CD4-positive, alpha-beta T cell treated with Interleukin-12 subunit alpha and Interleukin-12 subunit beta, for 1 hour (primary cell): ENCODE measurements around the gene MCCC2.
A peak's percentile ranks its signal among the peaks of the same experiment; 100 is the strongest.
"Not testable (repeated sequence)": the region's sequence is repeated elsewhere in the genome, so short reads cannot be mapped to it uniquely, and the experiment has no call there.

Experiments used
- DNase-seq: peaks from one replicate; pipeline ENCODE4 v3.0.0-alpha.2; 2020

Gene MCCC2

DNA sequence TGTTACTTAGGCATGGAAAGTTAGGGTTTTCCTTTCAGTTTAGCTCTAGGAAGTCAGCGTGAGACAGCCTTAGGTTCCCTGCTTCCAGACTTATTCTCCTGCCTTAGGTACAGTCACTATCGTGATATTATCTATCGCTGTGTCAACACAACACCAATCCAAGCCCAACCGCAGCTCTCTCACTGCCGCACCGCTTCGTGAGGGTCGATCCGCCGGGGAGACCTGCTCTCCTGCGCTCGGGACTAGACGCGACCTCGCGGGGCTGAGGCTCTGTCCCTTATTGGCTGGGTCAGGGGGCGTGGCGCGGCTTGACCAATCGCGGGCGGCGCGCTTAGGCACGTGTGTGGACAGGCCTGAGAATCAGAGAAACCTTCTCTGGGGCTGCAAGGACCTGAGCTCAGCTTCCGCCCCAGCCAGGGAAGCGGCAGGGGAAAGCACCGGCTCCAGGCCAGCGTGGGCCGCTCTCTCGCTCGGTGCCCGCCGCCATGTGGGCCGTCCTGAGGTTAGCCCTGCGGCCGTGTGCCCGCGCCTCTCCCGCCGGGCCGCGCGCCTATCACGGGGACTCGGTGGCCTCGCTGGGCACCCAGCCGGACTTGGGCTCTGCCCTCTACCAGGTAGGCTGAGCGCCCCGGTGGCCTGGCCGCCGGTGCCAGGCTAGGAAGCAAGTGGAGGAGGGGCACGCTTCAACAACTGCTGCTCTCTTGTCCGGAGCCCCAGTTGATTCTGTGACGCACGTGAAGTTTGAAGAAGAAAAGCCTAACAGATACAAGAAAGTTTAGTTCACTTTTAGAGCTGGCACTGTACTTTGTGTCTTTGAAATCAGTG lies at the start of gene MCCC2:
Gene MCCC2, plus strand, starts transcription at position 400 of the 825 bp plus-strand sequence. Its CDS starts 86 bp downstream, at position 486.
- peak; percentile 97 for DNase-seq

DNA sequence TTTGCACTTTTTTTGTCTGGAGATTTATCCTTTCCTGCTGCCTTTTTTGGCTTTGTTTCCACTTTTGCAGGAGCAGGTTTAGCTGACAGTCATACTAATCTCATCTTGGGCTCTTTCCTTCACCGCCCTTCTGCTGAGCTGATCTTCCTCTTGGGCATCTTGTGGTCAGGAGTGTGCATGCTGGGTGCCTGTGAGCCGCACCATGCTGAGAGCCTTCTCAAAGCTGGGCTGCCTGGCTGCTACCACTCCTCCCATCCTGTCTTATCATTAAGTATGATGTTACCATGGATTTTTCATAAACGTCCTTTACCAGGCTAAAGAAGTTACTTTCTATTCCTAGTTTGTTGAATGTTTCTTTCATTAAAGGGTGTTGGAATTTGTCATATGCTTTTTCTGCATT lies 49.5 kb upstream of the MCCC2 start:
- no peak for DNase-seq

DNA sequence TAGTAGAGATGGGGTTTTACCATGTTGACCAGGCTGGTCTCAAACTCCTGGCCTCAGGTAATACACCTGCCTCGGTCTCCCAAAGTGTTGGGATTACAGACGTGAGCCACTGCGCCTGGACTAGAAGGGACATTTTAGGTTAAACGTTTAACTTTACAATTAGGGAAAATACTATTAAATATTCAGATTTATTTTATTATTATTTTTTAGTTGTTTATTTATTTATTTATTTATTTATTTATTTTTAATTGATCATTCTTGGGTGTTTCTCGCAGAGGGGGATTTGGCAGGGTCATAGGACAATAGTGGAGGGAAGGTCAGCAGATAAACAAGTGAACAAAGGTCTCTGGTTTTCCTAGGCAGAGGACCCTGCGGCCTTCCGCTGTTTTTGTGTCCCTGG lies 36.3 kb upstream of the MCCC2 start:
- not testable (repeated sequence) for DNase-seq

DNA sequence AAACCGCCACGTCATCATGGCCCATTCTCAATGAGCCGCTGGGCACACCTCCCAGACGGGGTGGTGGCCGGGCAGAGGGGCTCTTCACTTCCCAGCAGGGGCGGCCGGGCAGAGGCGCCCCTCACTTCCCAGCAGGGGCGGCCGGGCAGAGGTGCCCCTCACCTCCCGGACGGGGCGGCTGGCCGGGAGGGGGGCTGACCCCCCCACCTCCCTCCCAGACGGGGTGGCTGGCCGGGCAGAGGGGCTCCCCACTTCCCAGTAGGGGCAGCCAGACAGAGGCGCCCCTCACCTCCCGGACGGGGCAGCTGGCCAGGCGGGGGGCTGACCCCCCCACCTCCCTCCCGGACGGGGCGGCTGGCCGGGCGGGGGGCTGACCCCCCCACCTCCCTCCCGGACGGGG lies 35.6 kb upstream of the MCCC2 start:
- DNase-seq: not testable (repeated sequence)

DNA sequence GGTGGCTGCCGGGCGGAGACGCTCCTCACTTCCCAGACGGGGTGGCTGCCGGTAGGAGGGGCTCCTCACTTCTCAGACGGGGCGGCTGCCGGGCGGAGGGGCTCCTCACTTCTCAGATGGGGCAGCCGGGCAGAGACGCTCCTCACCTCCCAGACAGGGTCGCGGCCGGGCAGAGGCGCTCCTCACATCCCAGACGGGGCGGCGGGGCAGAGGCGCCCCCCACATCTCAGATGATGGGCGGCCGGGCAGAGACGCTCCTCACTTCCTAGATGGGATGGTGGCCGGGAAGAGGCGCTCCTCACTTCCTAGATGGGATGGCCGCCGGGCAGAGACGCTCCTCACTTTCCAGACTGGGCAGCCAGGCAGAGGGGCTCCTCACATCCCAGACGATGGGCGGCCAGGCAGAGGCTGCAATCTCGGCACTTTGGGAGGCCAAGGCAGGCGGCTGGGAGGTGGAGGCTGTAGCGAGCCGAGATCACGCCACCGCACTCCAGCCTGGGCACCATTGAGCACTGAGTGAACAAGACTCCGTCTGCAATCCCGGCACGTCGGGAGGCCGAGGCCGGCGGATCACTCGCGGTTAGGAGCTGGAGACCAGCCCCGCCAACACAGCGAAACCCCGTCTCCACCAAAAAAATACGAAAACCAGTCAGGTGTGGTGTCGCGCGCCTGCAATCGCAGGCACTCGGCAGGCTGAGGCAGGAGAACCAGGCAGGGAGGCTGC lies 35.0 kb upstream of the MCCC2 start:
- DNase-seq: not testable (repeated sequence)

DNA sequence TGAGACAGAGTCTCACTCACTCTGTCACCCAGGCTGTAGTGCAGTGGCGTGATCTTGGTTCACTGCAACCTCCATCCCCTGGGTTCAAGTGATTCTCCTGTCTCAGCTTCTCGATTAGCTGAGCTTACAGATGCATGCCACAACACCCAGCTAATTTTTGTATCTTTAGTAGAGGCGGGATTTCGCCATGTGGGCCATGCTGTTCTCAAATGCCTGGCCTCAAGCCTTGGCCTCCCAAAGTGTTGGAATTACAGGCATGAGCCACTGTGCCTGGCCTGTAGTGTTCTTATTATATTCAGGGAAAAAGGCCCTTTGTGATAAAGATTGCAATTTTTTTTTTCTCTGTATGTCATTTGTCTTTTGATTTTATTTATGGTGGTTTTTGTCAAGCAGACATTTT lies 24.0 kb upstream of the MCCC2 start:
- no peak for DNase-seq

DNA sequence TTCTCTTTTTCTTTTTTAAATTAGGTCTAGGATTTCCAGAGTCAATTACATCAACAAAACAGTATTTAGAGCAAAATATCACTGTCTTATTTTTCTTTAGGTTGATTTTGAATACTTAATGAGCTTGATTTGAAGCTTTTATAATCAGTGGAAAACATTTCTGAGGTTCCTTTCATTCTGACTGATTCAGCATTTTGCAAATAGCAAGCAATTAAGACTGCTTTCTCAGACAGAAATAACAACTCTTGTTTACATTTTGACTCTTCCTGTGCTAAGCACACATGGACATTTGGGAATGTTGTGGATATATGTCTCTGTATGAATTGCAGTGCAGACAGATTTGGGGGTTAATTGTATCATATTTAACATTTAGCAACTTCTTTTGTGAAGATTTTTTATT lies 22.2 kb upstream of the MCCC2 start:
- DNase-seq: no peak

DNA sequence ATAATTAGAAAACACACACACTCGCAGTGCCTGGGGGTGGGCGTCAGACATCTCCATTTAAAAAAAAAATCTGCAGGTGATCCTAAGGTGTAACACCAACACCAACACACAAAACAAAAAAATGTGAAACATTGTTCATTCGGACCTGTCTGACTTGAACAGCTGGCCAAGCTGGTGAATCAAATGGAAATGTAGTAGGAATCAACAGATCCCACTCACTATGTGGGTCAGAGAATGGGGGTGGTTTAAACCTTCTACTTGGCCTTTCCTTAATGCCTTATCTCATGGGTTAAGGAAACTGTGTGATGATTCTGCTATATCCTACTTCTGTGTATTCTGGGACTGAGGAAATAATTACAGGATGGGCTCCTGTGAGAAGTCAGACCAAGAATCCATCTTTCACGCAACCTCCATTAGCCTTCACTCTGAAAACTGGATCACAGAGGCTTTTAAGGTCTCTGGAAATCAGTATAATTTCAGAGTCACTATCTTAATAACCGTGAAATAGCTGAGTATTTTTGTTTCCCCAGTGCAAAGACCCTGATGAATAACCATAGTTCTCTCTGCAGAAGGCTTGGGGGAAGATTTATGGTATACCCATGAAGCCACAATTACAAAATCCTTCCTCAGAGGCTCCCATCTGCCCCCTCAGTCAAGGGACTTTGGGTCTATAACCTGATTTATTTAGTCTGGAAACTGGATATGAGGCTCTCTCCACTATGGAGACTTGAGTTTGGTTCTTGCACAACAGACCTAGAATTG lies 17.2 kb upstream of the MCCC2 start:
- no peak for DNase-seq

DNA sequence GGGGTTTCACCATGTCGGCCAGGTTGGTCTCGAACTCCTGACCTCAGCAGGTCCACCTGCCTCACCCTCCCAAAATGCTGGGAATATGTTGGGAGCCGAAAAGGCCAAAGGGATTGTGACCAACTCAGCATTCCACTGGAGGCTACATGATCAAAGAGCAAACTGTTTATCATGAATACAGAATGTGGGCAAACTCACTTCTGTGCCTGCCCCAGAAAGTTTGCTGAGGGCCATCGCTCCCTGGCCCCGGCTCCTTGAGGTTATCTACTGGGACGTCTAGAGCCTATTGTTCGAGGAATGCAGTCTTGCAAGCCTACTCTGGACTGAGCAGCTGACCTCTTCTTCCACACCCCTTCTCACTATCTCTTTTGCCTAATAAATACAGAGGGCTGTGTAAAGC lies 15.3 kb upstream of the MCCC2 start:
- DNase-seq: not testable (repeated sequence)

DNA sequence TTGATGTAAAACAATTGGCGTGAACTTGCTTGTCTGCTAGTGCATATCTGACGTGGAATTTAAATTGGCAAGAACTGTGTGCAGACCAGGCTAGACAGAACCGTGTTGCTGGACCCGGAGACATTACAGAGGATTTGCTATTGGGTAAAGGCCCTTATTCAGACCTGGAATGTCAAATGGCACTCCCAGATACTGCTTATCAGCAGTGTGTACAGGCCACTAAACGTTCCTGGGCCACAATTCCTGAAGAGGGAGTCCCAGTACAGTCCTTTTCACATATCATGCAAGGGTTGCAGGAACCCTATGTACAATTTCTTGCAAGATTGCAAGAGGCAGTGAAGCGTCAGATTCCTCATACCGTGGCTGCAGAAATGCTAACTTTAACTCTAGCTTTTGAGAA lies 13.5 kb upstream of the MCCC2 start:
- DNase-seq: no peak

DNA sequence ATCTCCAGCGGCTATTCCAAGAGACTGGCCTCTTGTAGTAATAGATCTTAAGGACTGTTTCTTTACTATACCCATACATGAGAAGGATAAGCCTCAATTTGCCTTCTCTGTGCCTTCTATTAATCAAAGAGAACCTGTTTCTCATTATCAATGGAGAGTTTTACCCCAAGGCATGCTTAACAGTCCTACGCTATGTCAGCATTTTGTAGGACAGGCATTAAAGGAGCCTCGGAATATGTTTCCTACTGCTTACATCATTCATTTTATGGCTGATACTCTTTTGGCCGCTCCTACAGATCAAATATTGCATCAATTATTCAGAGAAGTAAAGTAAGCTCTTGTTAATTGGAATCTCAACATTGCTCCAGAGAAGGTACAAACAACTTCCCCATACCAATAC lies 11.6 kb upstream of the MCCC2 start:
- not testable (repeated sequence) for DNase-seq

DNA sequence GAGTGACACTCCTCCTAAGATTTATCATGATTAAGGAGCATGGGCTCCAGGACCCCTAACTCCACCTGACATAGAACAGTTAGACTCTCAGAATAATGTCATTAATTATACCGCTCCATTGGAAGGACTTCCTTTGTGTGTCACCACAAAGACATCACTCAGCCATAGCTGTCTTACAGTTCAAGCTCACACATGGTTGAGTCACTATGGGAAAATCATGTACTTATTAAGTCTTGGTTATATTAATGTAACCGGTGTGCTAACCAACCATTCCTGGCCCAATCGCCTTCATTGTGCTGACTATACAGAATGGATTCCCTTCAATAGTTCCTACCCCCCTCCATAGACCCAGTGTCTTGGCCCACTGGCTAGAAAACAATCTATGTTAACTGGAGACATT lies 10.9 kb upstream of the MCCC2 start:
- no peak for DNase-seq

DNA sequence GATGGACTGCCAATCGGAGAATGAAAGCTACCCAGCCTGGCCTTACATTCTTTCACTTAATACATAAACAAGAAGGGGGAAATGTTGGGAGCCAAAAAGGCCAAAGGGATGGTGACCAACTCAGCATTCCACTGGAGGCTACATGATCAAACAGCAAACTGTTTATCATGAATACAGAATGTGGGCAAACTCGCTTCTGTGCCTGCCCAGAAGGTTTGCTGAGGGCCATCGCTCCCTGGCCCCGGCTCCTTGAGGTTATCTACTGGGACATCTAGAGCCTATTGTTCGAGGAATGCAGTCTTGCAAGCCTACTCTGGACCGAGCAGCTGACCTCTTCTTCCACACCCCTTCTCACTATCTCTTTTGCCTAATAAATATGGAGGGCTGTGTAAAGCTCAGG lies 9.3 kb upstream of the MCCC2 start:
- not testable (repeated sequence) for DNase-seq

DNA sequence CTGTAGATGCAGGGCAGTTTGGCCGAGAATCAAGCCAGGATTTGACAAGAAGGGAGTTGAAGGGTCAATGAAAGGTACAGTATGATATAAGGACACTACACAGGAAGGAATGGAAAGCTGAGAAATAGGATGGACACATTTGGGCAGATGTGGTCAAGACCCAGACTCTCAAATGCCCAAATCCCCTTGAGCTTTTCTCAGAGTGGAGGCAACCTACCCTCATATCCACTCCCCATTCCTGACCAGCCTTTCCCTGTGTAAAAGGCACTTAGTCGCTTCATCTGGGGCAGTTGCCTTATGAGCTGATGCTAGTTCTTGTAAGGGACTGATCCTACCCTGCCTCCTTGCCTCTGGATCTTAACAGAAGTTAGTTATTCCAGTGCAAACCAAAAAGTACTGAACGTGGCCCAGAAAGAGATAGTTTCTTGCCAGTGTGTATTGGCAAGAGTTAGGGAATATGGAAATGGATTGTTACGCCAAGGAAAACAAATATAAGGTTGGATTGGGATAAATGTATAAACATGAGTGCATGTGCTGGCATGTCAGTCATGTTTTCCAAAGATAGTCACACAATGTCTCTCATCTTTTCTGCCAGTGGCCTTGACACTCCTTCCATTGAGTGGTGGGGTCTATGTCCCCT lies 4.1 kb upstream of the MCCC2 start:
- no peak for DNase-seq

DNA sequence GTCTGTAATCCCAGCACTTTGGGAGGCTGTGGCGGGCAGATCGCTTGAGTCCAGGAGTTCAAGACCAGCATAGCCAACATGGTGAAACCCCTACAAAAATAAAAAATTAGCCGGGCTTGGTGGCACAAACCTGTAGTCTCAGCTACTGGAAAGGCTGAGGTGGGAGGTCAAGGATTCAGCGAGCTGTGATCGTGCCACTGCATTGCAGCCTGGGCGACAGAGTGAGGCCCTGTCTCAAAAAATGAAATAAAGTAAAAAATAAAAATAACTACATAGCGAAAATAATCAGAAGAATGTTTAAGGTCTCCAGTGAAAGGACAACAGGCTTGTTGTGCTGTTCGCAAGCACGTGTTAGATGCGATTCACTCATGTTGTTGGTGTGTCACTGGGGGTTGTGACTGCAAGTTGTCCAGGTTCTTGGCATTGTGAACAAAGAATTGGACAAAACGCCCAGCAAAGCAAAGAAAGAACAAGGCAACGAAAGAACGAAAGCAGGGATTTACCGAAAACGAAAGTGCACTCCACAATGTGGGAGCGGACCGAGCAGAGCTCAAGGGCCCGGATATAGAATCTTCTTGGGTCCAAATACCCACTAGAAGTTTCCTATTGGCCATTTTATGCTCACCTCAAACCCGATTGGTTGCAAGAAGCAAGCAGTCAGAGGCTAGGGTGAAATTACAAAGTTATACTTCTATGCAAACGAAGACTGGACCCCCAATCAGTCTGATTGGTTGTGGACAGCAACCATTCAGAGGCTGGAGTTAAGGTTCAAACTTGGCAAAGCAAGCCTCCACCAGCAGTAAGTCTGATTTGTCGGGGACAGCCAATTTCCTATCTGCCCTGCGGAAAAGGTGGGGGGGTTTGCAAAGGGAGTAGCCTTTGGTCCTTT lies 844 bp upstream of the MCCC2 start:
- DNase-seq: peak; percentile 39

DNA sequence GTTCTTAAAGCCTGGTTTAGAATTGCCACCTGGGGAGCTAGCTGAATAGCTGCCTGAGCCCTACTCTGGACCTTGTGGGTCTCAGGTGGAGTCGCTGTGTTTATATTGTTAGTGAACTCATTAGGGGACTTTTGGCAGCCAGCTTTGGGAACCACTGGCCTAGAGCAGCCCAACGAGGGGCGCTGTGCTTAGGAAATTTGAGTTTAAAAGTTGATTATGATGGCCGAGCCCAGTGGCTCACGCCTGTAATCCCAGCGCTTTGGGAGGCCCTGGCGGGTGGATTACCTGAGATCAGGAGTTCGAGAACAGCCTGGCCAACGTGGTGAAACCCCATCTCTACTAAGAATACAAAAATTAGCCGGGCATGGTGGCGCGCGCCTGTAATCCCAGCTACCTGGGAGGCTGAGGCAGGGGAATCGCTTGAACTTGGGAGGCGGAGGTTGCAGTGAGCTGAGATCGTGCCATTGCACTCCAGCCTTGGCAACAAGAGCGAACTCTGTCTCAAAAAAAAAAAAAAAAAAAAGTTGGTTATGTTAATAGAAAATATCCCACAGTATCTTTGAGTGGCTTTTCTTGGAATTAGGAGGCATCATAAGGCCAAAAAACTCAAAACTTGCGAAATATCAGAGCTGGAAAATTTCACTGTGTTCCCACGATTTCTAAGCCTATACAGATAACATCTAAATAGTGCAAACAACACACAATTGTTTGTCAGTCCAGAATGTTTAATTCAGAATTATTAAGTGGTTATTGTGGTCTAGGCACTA lies 809 bp downstream of the MCCC2 start:
- no peak for DNase-seq

DNA sequence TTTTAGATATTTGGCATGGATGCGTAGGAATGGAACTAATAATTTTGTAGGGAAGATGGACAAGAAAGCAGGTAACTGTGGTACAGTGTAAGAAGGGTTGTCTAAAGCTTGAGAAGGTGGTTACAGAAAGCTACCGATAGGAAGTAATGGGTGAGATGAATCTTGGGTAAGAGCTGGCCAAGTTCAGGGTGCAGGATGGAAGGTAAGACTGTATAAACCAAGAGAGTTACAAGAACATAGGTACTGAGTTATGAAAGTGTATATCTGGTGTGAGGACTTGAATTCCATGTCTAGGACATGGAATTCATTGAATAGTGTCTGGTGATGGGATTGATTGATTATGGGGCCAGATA lies 1.4 kb downstream of the MCCC2 start:
- no peak for DNase-seq

DNA sequence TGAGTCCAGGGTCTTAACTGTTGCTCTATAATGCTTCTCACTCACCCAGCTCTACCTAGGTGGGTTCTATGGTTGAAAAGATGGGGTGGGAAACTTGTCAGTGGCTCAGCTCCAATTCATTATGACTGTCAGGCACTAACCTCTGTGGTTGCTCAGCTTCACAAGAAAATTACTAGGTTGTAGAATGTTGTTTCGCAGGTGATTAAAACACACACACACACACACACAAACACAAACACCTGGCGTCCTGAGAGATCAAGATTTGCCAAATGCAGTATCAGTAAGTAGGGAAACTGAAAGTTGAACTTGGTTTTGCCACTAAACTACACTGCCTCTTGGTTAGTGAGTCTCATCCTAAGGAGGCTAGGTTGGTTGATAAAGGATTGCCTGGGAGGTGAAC lies 2.8 kb downstream of the MCCC2 start:
- DNase-seq: no peak

DNA sequence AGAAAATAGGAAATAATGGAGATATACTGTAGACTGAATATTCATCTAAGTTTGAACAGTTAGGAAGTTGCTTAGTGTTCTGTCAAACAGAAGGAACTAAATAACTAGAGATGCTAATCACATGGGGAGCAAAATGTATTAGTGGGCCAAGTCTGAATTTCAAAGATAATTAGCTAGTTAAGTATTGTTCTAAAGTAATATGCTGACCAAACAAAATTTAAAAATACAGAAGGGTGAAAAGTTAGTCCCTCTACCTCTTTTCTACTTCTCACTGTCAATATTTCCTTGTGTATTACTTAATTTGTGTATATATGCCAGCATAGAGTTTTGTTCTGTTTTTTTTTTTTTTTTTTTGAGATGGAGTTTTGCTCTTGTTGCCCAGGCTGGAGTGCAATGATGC lies 4.0 kb downstream of the MCCC2 start:
- DNase-seq: no peak

DNA sequence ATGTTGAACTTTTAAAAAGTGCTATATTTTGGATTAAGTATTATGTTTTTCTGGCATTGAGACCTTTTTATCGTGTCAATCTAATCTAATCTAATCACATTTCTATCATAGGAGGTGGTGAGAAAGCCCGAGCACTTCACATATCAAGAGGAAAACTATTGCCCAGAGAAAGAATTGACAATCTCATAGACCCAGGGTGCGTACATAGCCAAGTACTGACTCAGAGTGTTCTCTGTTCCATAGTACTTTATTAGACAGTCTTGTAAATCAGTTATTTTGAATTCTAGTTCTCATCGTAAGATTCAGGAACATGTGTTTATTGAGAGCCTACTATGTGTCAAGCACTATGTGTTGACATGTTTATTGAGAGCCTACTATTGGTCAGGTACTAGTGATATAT lies 9.0 kb downstream of the MCCC2 start:
- DNase-seq: no peak

DNA sequence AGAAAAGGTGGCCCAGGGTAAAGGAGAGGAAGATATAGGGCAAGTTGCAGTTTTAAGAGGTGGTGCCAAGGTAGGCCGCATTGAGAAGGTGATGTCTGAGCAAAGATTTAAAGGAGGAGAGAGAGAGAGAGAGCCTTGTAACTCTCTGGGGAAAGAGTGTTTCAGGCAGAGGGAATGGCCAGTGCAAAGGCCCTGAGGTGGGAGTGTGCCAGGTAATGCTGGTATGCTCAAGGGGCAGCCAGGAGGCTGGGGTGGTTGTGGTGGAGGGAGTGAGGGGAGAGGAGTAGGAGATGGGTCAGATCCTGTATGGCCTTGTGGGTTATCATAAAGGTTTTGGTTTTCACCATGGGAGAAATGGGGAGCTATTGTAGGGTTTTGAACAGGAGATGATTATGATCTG lies 9.9 kb downstream of the MCCC2 start:
- DNase-seq: no peak
